Lung (tissue), 12 donors: ENCODE data around the gene RNMT. TPM values are rescaled to one million over a fixed set of nuclear protein-coding genes. Genes with fewer than 3 reads are reported as not detected.

Experiments
- ATAC-seq: fragments of 200-7000 bp; cut with Tn5 transposase; one replicate; pipeline ENCODE4 v1.9.1; 2020; ENCODE audit warnings: moderate number of reproducible peaks; ENCODE audit not compliant: insufficient read depth, low FRiP score
- DNase-seq, 3 donors: peaks; one replicate each; pipeline ENCODE4 v3.0.0-alpha.2; 2013 to 2017
- H3K27ac ChIP-seq, 2 donors: one replicate each; pipeline ENCODE4 v1.5.1; 2013; ENCODE audit warnings: mild to moderate bottlenecking in 2 of 2, moderate library complexity in 2 of 2, control low read depth in 1 of 2, inconsistent platforms in 1 of 2, low read depth in 1 of 2, low read length in 1 of 2
- H3K27me3 ChIP-seq, 3 donors: one replicate each; pipeline ENCODE4 v1.5.1; 2013; ENCODE audit warnings: low read length in 2 of 3; ENCODE audit not compliant: control insufficient read depth in 3 of 3, insufficient read depth in 3 of 3
- H3K36me3 ChIP-seq, 4 donors: one replicate each; pipeline ENCODE4 v1.5.1; 2013; ENCODE audit warnings: low read length in 4 of 4, mild to moderate bottlenecking in 1 of 4, moderate library complexity in 1 of 4; ENCODE audit not compliant: control insufficient read depth in 4 of 4, insufficient read depth in 4 of 4
- H3K4me1 ChIP-seq, 5 donors: one replicate each; pipeline ENCODE4 v1.5.1; 2013; ENCODE audit warnings: low read length in 5 of 5, mild to moderate bottlenecking in 2 of 5, moderate library complexity in 1 of 5; ENCODE audit not compliant: control insufficient read depth in 5 of 5, insufficient read depth in 5 of 5
- H3K4me3 ChIP-seq: one replicate; pipeline ENCODE4 v1.5.1; 2013; ENCODE audit warnings: mild to moderate bottlenecking, control low read depth, moderate library complexity
- H3K9ac ChIP-seq, 2 donors: one replicate each; pipeline ENCODE4 v1.5.1; 2013; ENCODE audit warnings: low read length in 2 of 2, control low read depth in 1 of 2; ENCODE audit not compliant: insufficient read depth in 1 of 2
- H3K9me3 ChIP-seq, 4 donors: one replicate each; pipeline ENCODE4 v1.5.1; 2013; ENCODE audit warnings: low read length in 3 of 4, mild to moderate bottlenecking in 1 of 4, moderate library complexity in 1 of 4; ENCODE audit not compliant: control insufficient read depth in 4 of 4, insufficient read depth in 3 of 4
- CTCF ChIP-seq: IDR thresholded peaks from 2 replicates; pipeline ENCODE4 v1.5.1; 2012; ENCODE audit warnings: mild to moderate bottlenecking; ENCODE audit errors: control extremely low read depth, extremely low read depth
- WGBS, 2 donors: extraction: QIAGEN DNeasy Blood & Tissue Kit; methylation state at CpG; one replicate each; pipeline ENCODE4 v1.1.7; 2013; 5-methylcytosine and 5-hydroxymethylcytosine counted together
- polyA plus RNA-seq, 2 donors: library from polyadenylated mRNA; stranded (reverse); fragments of 200-250 nt; gene quantifications; one replicate each; pipeline ENCODE4 v1.2.1, GENCODE V29; 2013
- total RNA-seq, 2 donors: library from RNA; depleted of rRNA in 1 of 2; stranded (reverse); fragments of >200 nt in 1 of 2; gene quantifications; one replicate each; pipeline ENCODE4 v1.2.1, GENCODE V29; 2014 to 2021
- donor health status: control.
- donor health status: control.
- donor health status: Bipolar disorder and iron deficiency.
- donor health status: healthy.
- donor health status: DM: yes; HTN: yes; CAD: no.

The RNMT gene
- total and polyA plus RNA-seq, 4 donors = 9.1 to 39.8 (median 17.7) TPM

GRCh38 chr18:13808294-13809042, 82.0 kb downstream of the RNMT start:
- Histone ChIP-seq H3K9ac (no peak overlapping the region), H3K27ac (no peak overlapping the region), H3K9me3 (no peaks in the 10 kb centered on the region), H3K4me1 (peaks cover 0 to 9% (median 0%) of the 10 kb centered on the region in 5 donors), H3K4me3 (no peak overlapping the region), H3K27me3 (peaks cover 0 to 1% (median 0%) of the 10 kb centered on the region in 3 donors), H3K36me3 (no peaks in the 10 kb centered on the region)
- no peak for TF ChIP-seq CTCF
- DNase-seq = no peak
- WGBS, 2 donors = 67 to 69% methylated on average over 8 of the region's 8 CpGs
- ATAC-seq = no peak

GRCh38 chr18:13809043-13809430, 82.6 kb downstream of the RNMT start:
- no peaks in the 10 kb centered on the region for H3K9me3 ChIP-seq
- H3K4me1 ChIP-seq = peaks cover 0 to 9% (median 0%) of the 10 kb centered on the region in 5 donors
- TF ChIP-seq CTCF = no peak
- H3K9ac ChIP-seq = no peak overlapping the region
- 65 to 70% methylated on average over 2 of the region's 2 CpGs for WGBS, 2 donors
- no peak overlapping the region for H3K27ac ChIP-seq
- ATAC-seq (no peak), DNase-seq (no peak)
- H3K27me3 ChIP-seq = no peaks in the 10 kb centered on the region
- no peak overlapping the region for H3K4me3 ChIP-seq
- no peaks in the 10 kb centered on the region for H3K36me3 ChIP-seq

GRCh38 chr18:13809531-13810255, 83.2 kb downstream of the RNMT start:
- TF ChIP-seq CTCF = no peak
- no peaks in the 10 kb centered on the region for H3K9me3 ChIP-seq
- H3K36me3 ChIP-seq = no peaks in the 10 kb centered on the region
- WGBS, 2 donors = 43 to 66% methylated on average over 5 of the region's 5 CpGs
- DNase-seq (peak; percentile 14 to 43 (median 32)), ATAC-seq (no peak)
- H3K4me3 ChIP-seq = no peak overlapping the region
- no peaks in the 10 kb centered on the region for H3K27me3 ChIP-seq
- peaks cover 0 to 9% (median 0%) of the 10 kb centered on the region in 5 donors for H3K4me1 ChIP-seq
- H3K27ac ChIP-seq = no peak overlapping the region
- H3K9ac ChIP-seq = no peak overlapping the region
